Measurements from ENCODE around the gene ST3GAL3.

ST3GAL3 gene

GRCh38 chr1:43844114-43844513 lies 136.8 kb downstream of the ST3GAL3 start:
- Histone ChIP-seq H3K9ac (ENCODE audit: low read length) (no peak overlapping the region), H2BK5ac (ENCODE audit: low read depth, low read length, poor library complexity) (no peak overlapping the region), H2BK12ac (ENCODE audit: low read length) (no peak overlapping the region), H3K4me2 (ENCODE audit: low read length) (no peak overlapping the region), H3K9me3 (ENCODE audit: insufficient read depth, low read depth, low read length) (no peaks in the 10 kb centered on the region), H3K4me3 (ENCODE audit: low read depth, low read length) (no peak overlapping the region), H4K12ac (ENCODE audit: low read depth, low read length) (no peak overlapping the region), H3K14ac (ENCODE audit: low read length) (no peak overlapping the region), H3K36me3 (ENCODE audit: control insufficient read depth in 1 of 2, insufficient read depth in 2 of 2, low read length in 2 of 2) (no peaks in the 10 kb centered on the region), H2AK5ac (ENCODE audit: low read length) (no peak overlapping the region), H3K27ac (ENCODE audit: low read depth, low read length) (no peak overlapping the region), H3K4me1 (ENCODE audit: control insufficient read depth in 1 of 2, insufficient read depth in 2 of 2, low read length in 2 of 2) (peaks cover 0 to 4% of the 10 kb centered on the region in 2 experiments), H4K8ac (ENCODE audit: low read depth, low read length) (no peak overlapping the region), H3K79me1 (ENCODE audit: low read length) (no peaks in the 10 kb centered on the region), H3K23ac (ENCODE audit: low read length) (no peak overlapping the region), H2BK120ac (ENCODE audit: insufficient read depth, low read length, poor library complexity) (no peak overlapping the region), H3K18ac (ENCODE audit: low read length) (no peak overlapping the region), H4K91ac (ENCODE audit: low read depth, low read length) (no peak overlapping the region), H3K79me2 (ENCODE audit: control insufficient read depth, insufficient read depth, low read length, poor library complexity) (no peaks in the 10 kb centered on the region), H2AFZ (ENCODE audit: insufficient read depth, low read length, poor library complexity) (no peak overlapping the region), H3K27me3 (ENCODE audit: insufficient read depth, low read length) (no peaks in the 10 kb centered on the region), H3K4ac (ENCODE audit: low read depth, low read length) (no peak overlapping the region)
- DNase-seq = no peak
- no CpG with 5 or more reads among the region's 1 CpG for WGBS (ENCODE audit: extremely low coverage, insufficient coverage, insufficient read length)

GRCh38 chr1:43847290-43847689 lies 140.0 kb downstream of the ST3GAL3 start:
- Histone ChIP-seq H2BK120ac (ENCODE audit: insufficient read depth, low read length, poor library complexity) (no peak overlapping the region), H4K12ac (ENCODE audit: low read depth, low read length) (no peak overlapping the region), H3K27ac (ENCODE audit: low read depth, low read length) (no peak overlapping the region), H3K14ac (ENCODE audit: low read length) (no peak overlapping the region), H3K4me3 (ENCODE audit: low read depth, low read length) (no peak overlapping the region), H2BK12ac (ENCODE audit: low read length) (no peak overlapping the region), H3K79me1 (ENCODE audit: low read length) (no peaks in the 10 kb centered on the region), H3K79me2 (ENCODE audit: control insufficient read depth, insufficient read depth, low read length, poor library complexity) (no peaks in the 10 kb centered on the region), H3K18ac (ENCODE audit: low read length) (no peak overlapping the region), H3K4me1 (ENCODE audit: control insufficient read depth in 1 of 2, insufficient read depth in 2 of 2, low read length in 2 of 2) (no peaks in the 10 kb centered on the region), H3K9me3 (ENCODE audit: insufficient read depth, low read depth, low read length) (no peaks in the 10 kb centered on the region), H3K9ac (ENCODE audit: low read length) (no peak overlapping the region), H3K4ac (ENCODE audit: low read depth, low read length) (no peak overlapping the region), H4K91ac (ENCODE audit: low read depth, low read length) (no peak overlapping the region), H2BK5ac (ENCODE audit: low read depth, low read length, poor library complexity) (no peak overlapping the region), H2AK5ac (ENCODE audit: low read length) (no peak overlapping the region), H3K36me3 (ENCODE audit: control insufficient read depth in 1 of 2, insufficient read depth in 2 of 2, low read length in 2 of 2) (no peaks in the 10 kb centered on the region), H2AFZ (ENCODE audit: insufficient read depth, low read length, poor library complexity) (no peak overlapping the region), H3K27me3 (ENCODE audit: insufficient read depth, low read length) (no peaks in the 10 kb centered on the region), H4K8ac (ENCODE audit: low read depth, low read length) (no peak overlapping the region), H3K4me2 (ENCODE audit: low read length) (no peak overlapping the region), H3K23ac (ENCODE audit: low read length) (no peak overlapping the region)
- WGBS (ENCODE audit: extremely low coverage, insufficient coverage, insufficient read length) = no CpG with 5 or more reads among the region's 1 CpG
- peak; percentile 29 to 87 for DNase-seq

GRCh38 chr1:43847882-43848281 lies 140.5 kb downstream of the ST3GAL3 start:
- H3K4me2 ChIP-seq (ENCODE audit: low read length) = no peak overlapping the region
- H3K27ac ChIP-seq (ENCODE audit: low read depth, low read length) = no peak overlapping the region
- H3K9me3 ChIP-seq (ENCODE audit: insufficient read depth, low read depth, low read length) = no peaks in the 10 kb centered on the region
- H3K4ac ChIP-seq (ENCODE audit: low read depth, low read length) = no peak overlapping the region
- peak in 1 of 2 donors; percentile 29 for DNase-seq
- H4K12ac ChIP-seq (ENCODE audit: low read depth, low read length) = no peak overlapping the region
- H3K27me3 ChIP-seq (ENCODE audit: insufficient read depth, low read length) = no peaks in the 10 kb centered on the region
- no peaks in the 10 kb centered on the region for H3K79me1 ChIP-seq (ENCODE audit: low read length)
- H3K18ac ChIP-seq (ENCODE audit: low read length) = no peak overlapping the region
- WGBS (ENCODE audit: extremely low coverage, insufficient coverage, insufficient read length) = no CpG with 5 or more reads among the region's 4 CpGs
- H2AK5ac ChIP-seq (ENCODE audit: low read length) = no peak overlapping the region
- H4K91ac ChIP-seq (ENCODE audit: low read depth, low read length) = no peak overlapping the region
- no peak overlapping the region for H3K14ac ChIP-seq (ENCODE audit: low read length)
- H2BK12ac ChIP-seq (ENCODE audit: low read length) = no peak overlapping the region
- H2BK120ac ChIP-seq (ENCODE audit: insufficient read depth, low read length, poor library complexity) = no peak overlapping the region
- no peak overlapping the region for H2AFZ ChIP-seq (ENCODE audit: insufficient read depth, low read length, poor library complexity)
- no peak overlapping the region for H4K8ac ChIP-seq (ENCODE audit: low read depth, low read length)
- H3K9ac ChIP-seq (ENCODE audit: low read length) = no peak overlapping the region
- H3K79me2 ChIP-seq (ENCODE audit: control insufficient read depth, insufficient read depth, low read length, poor library complexity) = no peaks in the 10 kb centered on the region
- no peak overlapping the region for H3K23ac ChIP-seq (ENCODE audit: low read length)
- no peaks in the 10 kb centered on the region for H3K36me3 ChIP-seq (ENCODE audit: control insufficient read depth in 1 of 2, insufficient read depth in 2 of 2, low read length in 2 of 2)
- no peaks in the 10 kb centered on the region for H3K4me1 ChIP-seq (ENCODE audit: control insufficient read depth in 1 of 2, insufficient read depth in 2 of 2, low read length in 2 of 2)
- H2BK5ac ChIP-seq (ENCODE audit: low read depth, low read length, poor library complexity) = no peak overlapping the region
- no peak overlapping the region for H3K4me3 ChIP-seq (ENCODE audit: low read depth, low read length)

GRCh38 chr1:43849670-43850069 lies 142.3 kb downstream of the ST3GAL3 start:
- Histone ChIP-seq H3K4me1 (ENCODE audit: control insufficient read depth in 1 of 2, insufficient read depth in 2 of 2, low read length in 2 of 2) (no peaks in the 10 kb centered on the region), H3K23ac (ENCODE audit: low read length) (peak overlapping the region; percentile 99), H3K18ac (ENCODE audit: low read length) (no peak overlapping the region), H3K4me3 (ENCODE audit: low read depth, low read length) (no peak overlapping the region), H3K4ac (ENCODE audit: low read depth, low read length) (no peak overlapping the region), H2AFZ (ENCODE audit: insufficient read depth, low read length, poor library complexity) (no peak overlapping the region), H4K91ac (ENCODE audit: low read depth, low read length) (no peak overlapping the region), H3K79me1 (ENCODE audit: low read length) (no peaks in the 10 kb centered on the region), H2BK12ac (ENCODE audit: low read length) (no peak overlapping the region), H3K9ac (ENCODE audit: low read length) (peak overlapping the region; percentile 76), H2BK5ac (ENCODE audit: low read depth, low read length, poor library complexity) (no peak overlapping the region), H2AK5ac (ENCODE audit: low read length) (no peak overlapping the region), H3K14ac (ENCODE audit: low read length) (no peak overlapping the region), H3K27me3 (ENCODE audit: insufficient read depth, low read length) (no peaks in the 10 kb centered on the region), H4K8ac (ENCODE audit: low read depth, low read length) (no peak overlapping the region), H3K36me3 (ENCODE audit: control insufficient read depth in 1 of 2, insufficient read depth in 2 of 2, low read length in 2 of 2) (no peaks in the 10 kb centered on the region), H3K79me2 (ENCODE audit: control insufficient read depth, insufficient read depth, low read length, poor library complexity) (no peaks in the 10 kb centered on the region), H3K4me2 (ENCODE audit: low read length) (no peak overlapping the region), H3K27ac (ENCODE audit: low read depth, low read length) (no peak overlapping the region), H4K12ac (ENCODE audit: low read depth, low read length) (no peak overlapping the region), H2BK120ac (ENCODE audit: insufficient read depth, low read length, poor library complexity) (no peak overlapping the region), H3K9me3 (ENCODE audit: insufficient read depth, low read depth, low read length) (no peaks in the 10 kb centered on the region)
- no CpG with 5 or more reads among the region's 1 CpG for WGBS (ENCODE audit: extremely low coverage, insufficient coverage, insufficient read length)
- no peak for DNase-seq

Data from trophoblast cell (in vitro differentiated cells and primary cell).